Effector memory CD4-positive, alpha-beta T cell (primary cell): ENCODE results near the gene TMEM209.
A peak's percentile ranks its signal among the peaks of the same experiment; 100 is the strongest.
"Not testable (repeated sequence)": the region's sequence is repeated elsewhere in the genome, so short reads cannot be mapped to it uniquely, and the experiment has no call there.

ENCODE experiments used
- DNase-seq, 3 donors: peaks; one replicate each; pipeline ENCODE4 v3.0.0-alpha.2; 2020
- H3K27ac ChIP-seq: 2 replicates; pipeline ENCODE4 v1.7.0; 2013; ENCODE audit warnings: mild to moderate bottlenecking, low read length, moderate library complexity; ENCODE audit not compliant: insufficient read depth, poor library complexity, severe bottlenecking
- H3K27me3 ChIP-seq: replicated peaks from 2 replicates; pipeline ENCODE4 v1.7.0; 2013; ENCODE audit warnings: mild to moderate bottlenecking, low read length; ENCODE audit not compliant: insufficient read depth, control insufficient read depth, poor library complexity, severe bottlenecking
- H3K36me3 ChIP-seq: 2 replicates; pipeline ENCODE4 v1.7.0; 2013; ENCODE audit warnings: mild to moderate bottlenecking, low read length, moderate library complexity; ENCODE audit not compliant: control insufficient read depth, insufficient read depth
- H3K4me1 ChIP-seq: 2 replicates; pipeline ENCODE4 v1.7.0; 2013; ENCODE audit warnings: low read length, mild to moderate bottlenecking; ENCODE audit not compliant: control insufficient read depth, insufficient read depth, poor library complexity, severe bottlenecking
- H3K4me3 ChIP-seq: 2 replicates; pipeline ENCODE4 v1.7.0; 2013; ENCODE audit warnings: low read length, low read depth, mild to moderate bottlenecking; ENCODE audit not compliant: insufficient read depth, poor library complexity, severe bottlenecking
- H3K9me3 ChIP-seq: 2 replicates; pipeline ENCODE4 v1.7.0; 2013; ENCODE audit warnings: mild to moderate bottlenecking, low read length, moderate library complexity; ENCODE audit not compliant: control insufficient read depth

The TMEM209 gene

GRCh38 chr7:130153211-130153908 lies 51.8 kb downstream of the TMEM209 start:
- no peak overlapping the region for H3K27ac ChIP-seq
- no peaks in the 10 kb centered on the region for H3K36me3 ChIP-seq

DNA sequence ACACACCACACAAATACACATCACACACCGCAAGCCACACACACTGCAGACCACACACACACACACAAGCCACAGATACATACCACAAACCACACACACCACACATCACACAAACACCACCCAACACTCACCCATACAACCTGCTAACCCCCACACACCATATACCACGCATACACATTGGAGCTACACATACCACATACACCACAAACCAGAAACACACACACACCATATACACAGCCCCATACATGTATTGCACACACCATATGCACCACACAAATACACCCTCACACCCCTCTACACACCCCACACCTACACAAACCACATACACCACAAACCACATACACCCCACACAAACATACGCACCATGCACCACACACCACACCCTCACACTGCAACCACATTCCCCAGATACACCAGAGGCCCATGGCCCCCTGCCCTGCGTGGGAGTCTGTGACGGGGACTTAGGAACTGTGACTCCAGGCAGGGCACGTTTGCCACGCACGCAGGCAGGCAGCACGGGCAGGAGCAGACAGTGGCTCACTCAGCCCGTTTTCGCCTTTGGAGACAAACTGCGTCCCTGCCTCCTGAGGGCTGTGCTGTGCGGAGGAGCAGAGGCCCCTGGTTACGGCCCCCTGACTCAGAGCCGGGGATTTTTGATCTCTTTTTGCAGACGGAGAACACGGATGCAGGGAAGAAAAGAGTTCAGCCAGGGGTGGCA lies 52.6 kb downstream of the TMEM209 start:
- no peaks in the 10 kb centered on the region for H3K9me3 ChIP-seq
- DNase-seq: no peak
- no peak overlapping the region for H3K4me3 ChIP-seq
- H3K27ac ChIP-seq: no peak overlapping the region
- H3K27me3 ChIP-seq: no peaks in the 10 kb centered on the region
- H3K4me1 ChIP-seq: no peaks in the 10 kb centered on the region
- no peaks in the 10 kb centered on the region for H3K36me3 ChIP-seq

More at GRCh38 chr7:130153211-130153908, 51.8 kb downstream of the TMEM209 start:
- H3K4me3 ChIP-seq: no peak overlapping the region
- no peaks in the 10 kb centered on the region for H3K4me1 ChIP-seq
- H3K9me3 ChIP-seq: no peaks in the 10 kb centered on the region
- DNase-seq: no peak
- H3K27me3 ChIP-seq: no peaks in the 10 kb centered on the region

- H3K4me3 ChIP-seq: no peak overlapping the region
- H3K27ac ChIP-seq: no peak overlapping the region
- peak; percentile 21 to 36 (median 28) for DNase-seq
- H3K27me3 ChIP-seq: no peaks in the 10 kb centered on the region
- H3K36me3 ChIP-seq: no peaks in the 10 kb centered on the region
- no peaks in the 10 kb centered on the region for H3K4me1 ChIP-seq
- H3K9me3 ChIP-seq: no peaks in the 10 kb centered on the region
Observed at GRCh38 chr7:130151591-130152492, 53.4 kb downstream of the TMEM209 start.

DNA sequence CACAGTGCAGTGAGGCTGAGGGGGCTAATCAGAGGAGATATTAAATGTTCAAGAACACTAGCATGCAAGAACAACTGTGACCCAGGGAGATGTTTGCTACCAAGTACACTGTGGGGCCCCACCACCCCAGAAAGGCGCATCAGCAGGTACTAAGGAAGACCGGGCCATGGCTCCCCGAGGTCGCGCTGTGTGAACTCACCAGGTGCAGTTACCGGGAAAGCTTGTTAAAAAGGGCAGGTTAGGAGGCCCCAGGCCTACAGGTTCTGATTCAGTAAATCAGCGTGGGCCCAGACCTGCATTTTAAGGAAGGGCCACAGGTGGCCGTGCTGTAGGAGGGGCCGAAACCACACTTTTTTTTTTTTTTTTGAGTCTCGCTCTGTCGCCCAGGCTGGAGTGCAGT lies 54.6 kb downstream of the TMEM209 start:
- Histone ChIP-seq H3K4me1 (no peaks in the 10 kb centered on the region), H3K27ac (no peak overlapping the region), H3K27me3 (no peaks in the 10 kb centered on the region), H3K36me3 (no peaks in the 10 kb centered on the region), H3K4me3 (no peak overlapping the region), H3K9me3 (no peaks in the 10 kb centered on the region)
- no peak for DNase-seq

GRCh38 chr7:130149281-130150139 lies 55.7 kb downstream of the TMEM209 start:
- no peak overlapping the region for H3K27ac ChIP-seq
- no peaks in the 10 kb centered on the region for H3K9me3 ChIP-seq
- H3K4me1 ChIP-seq: no peaks in the 10 kb centered on the region
- DNase-seq: no peak
- H3K4me3 ChIP-seq: no peak overlapping the region
- no peaks in the 10 kb centered on the region for H3K27me3 ChIP-seq
- H3K36me3 ChIP-seq: no peaks in the 10 kb centered on the region

- H3K4me1 ChIP-seq: no peaks in the 10 kb centered on the region
- no peak overlapping the region for H3K27ac ChIP-seq
- H3K9me3 ChIP-seq: no peaks in the 10 kb centered on the region
- no peak for DNase-seq
- no peak overlapping the region for H3K4me3 ChIP-seq
- H3K27me3 ChIP-seq: no peaks in the 10 kb centered on the region
- no peaks in the 10 kb centered on the region for H3K36me3 ChIP-seq
Observed at GRCh38 chr7:130148561-130148960, 56.6 kb downstream of the TMEM209 start.

- no peak overlapping the region for H3K27ac ChIP-seq
- DNase-seq: no peak
- H3K4me3 ChIP-seq: no peak overlapping the region
- no peaks in the 10 kb centered on the region for H3K9me3 ChIP-seq
- no peaks in the 10 kb centered on the region for H3K4me1 ChIP-seq
- H3K36me3 ChIP-seq: no peaks in the 10 kb centered on the region
- H3K27me3 ChIP-seq: no peaks in the 10 kb centered on the region
Observed at GRCh38 chr7:130147710-130148325, 57.4 kb downstream of the TMEM209 start.

DNA sequence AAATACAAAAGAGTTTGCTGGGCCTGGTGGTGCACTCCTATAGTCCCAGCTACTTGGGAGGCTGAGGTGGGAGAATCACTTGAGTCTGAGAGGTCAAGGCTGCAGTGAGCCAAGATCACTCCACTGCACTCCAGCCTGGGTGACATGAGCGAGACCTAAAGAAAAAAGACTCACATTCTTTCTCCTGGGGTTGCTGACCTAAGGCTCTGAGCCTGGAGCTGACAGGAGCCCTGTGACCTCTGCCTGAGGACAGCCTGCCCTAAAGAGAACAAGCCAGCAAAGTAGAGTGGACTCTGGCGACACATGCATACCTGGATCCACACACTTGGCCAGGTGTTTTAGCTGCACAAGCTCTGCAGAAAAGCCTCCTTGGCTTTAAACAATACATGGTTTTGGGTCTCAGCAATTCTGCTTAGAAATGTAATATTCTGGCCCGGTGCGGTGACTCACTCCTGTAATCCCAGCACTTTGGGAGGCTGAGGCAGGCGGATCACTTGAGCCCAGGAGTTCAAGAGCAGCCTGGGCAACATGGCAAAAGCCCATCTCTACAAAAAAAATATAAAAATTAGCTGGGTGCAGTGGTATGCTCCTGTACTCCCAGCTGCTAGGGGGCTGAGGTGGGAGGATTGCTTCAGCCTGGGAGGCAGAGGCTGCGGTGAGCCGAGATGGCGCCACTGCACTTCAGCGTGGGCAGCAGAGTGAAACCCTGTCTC lies 58.4 kb downstream of the TMEM209 start:
- Histone ChIP-seq H3K36me3 (no peaks in the 10 kb centered on the region), H3K4me3 (no peak overlapping the region), H3K9me3 (no peaks in the 10 kb centered on the region), H3K27ac (no peak overlapping the region), H3K4me1 (no peaks in the 10 kb centered on the region), H3K27me3 (no peaks in the 10 kb centered on the region)
- no peak for DNase-seq

DNA sequence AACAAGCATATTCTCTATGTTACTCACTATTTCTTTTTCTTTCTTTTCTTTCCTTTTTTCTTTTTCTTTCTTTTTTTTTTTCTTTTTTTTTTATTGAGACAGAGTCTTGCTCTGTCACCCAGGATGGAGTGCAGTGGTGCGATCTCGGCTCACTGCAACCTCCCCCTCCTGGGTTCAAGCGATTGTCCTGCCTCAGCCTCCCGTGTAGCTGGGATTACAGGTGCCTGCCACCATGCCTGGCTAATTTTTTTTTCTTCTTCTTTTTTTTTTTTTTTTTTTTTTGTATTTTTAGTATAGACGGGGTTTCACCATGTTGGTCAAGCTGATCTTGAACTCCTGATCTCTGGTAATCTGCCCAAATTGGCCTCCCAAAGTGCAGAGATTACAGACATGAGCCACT lies 59.1 kb downstream of the TMEM209 start:
- not testable (repeated sequence) for H3K9me3 ChIP-seq, H3K27ac ChIP-seq, H3K27me3 ChIP-seq, H3K4me3 ChIP-seq, H3K36me3 ChIP-seq, H3K4me1 ChIP-seq, DNase-seq
